Activated T-cell treated with anti-CD3 and anti-CD28 coated beads for 4 hours (primary cell): ENCODE data around the gene EDA.
A peak's percentile ranks its signal among the peaks of the same experiment; 100 is the strongest.

Experiments used
- DNase-seq: peaks from one replicate; pipeline ENCODE4 v3.0.0-alpha.2; 2020

Gene EDA

GRCh38 chrX:69615779-69616456, at the start of gene EDA:
EDA (plus strand) TSS chrX:69616113.
- DNase-seq = peak; percentile 43

GRCh38 chrX:69568828-69569227, 47.1 kb upstream of the EDA start:
- DNase-seq = no peak

GRCh38 chrX:69597399-69597798, 18.5 kb upstream of the EDA start:
- DNase-seq = no peak

GRCh38 chrX:69600182-69600581, 15.7 kb upstream of the EDA start:
- no peak for DNase-seq

- no peak for DNase-seq
Measured at GRCh38 chrX:69603566-69604194, 12.2 kb upstream of the EDA start.

- no peak for DNase-seq
Measured at GRCh38 chrX:69605521-69605920, 10.4 kb upstream of the EDA start.

- no peak for DNase-seq
Measured at GRCh38 chrX:69607616-69608015, 8.3 kb upstream of the EDA start.

GRCh38 chrX:69613946-69614345, 2.0 kb upstream of the EDA start:
- DNase-seq = no peak

- DNase-seq = no peak
Measured at GRCh38 chrX:69614886-69615285, 1.0 kb upstream of the EDA start.

- no peak for DNase-seq
Measured at GRCh38 chrX:69615342-69615741, 571 bp upstream of the EDA start.

- DNase-seq = peak; percentile 0
Measured at GRCh38 chrX:69616457-69617203, 717 bp downstream of the EDA start.

- DNase-seq = no peak
Measured at GRCh38 chrX:69618803-69619202, 2.9 kb downstream of the EDA start.

- DNase-seq = no peak
Measured at GRCh38 chrX:69626129-69626528, 10.2 kb downstream of the EDA start.

GRCh38 chrX:69627744-69628143, 11.8 kb downstream of the EDA start:
- no peak for DNase-seq

- DNase-seq = no peak
Measured at GRCh38 chrX:69630147-69630546, 14.2 kb downstream of the EDA start.

- no peak for DNase-seq
Measured at GRCh38 chrX:69664693-69665092, 48.8 kb downstream of the EDA start.

GRCh38 chrX:69670001-69670555, 54.2 kb downstream of the EDA start:
- DNase-seq = no peak

- no peak for DNase-seq
Measured at GRCh38 chrX:69674891-69675290, 59.0 kb downstream of the EDA start.

GRCh38 chrX:69705818-69706217, 89.9 kb downstream of the EDA start:
- DNase-seq = no peak

GRCh38 chrX:69718102-69718501, 102.2 kb downstream of the EDA start:
- no peak for DNase-seq

- DNase-seq = no peak
Measured at GRCh38 chrX:69724307-69724706, 108.4 kb downstream of the EDA start.

GRCh38 chrX:69740317-69740716, 124.4 kb downstream of the EDA start:
- no peak for DNase-seq

GRCh38 chrX:69741721-69742120, 125.8 kb downstream of the EDA start:
- DNase-seq = no peak

GRCh38 chrX:69746051-69746450, 130.1 kb downstream of the EDA start:
- DNase-seq = no peak
